PC-9 (cell line): ENCODE data around the gene EDARADD.

ENCODE experiments used
- CTCF ChIP-seq: fragments of 200-600 bp; sonication (generic); conservative IDR thresholded peaks from 2 replicates; pipeline ENCODE4 v1.6.1; 2017; ENCODE audit warnings: mixed run types, antibody characterized with exemption, mild to moderate bottlenecking, moderate library complexity
- EZH2 ChIP-seq: fragments of 200-600 bp; sonication (generic); IDR thresholded peaks from 2 replicates; pipeline ENCODE4 v1.8.0; 2017; ENCODE audit warnings: antibody characterized with exemption, low read depth

DNA sequence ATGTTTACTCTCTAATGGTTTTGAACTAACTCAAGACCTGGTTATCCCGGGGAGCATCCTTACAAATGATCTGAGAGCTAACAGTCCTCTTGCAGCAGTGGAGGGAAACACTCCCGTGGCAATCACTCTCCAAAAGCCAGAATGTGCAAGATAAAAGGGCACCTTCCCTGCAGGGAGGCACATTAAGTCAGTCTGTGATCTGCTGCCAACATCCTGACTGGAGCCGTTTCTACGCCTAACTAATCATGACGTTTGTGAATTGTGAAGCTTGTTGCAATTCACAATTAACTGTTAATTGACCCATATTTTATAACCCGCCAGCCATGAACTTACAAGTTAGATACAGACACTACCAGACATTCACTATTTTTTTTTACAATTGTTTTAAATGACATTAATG lies 77.6 kb downstream of the EDARADD start:
- TF ChIP-seq CTCF (no peak), EZH2 (no peak)
